Mammary epithelial cell (primary cell): ENCODE measurements around the gene DDX49.

ENCODE experiments used
- CTCF ChIP-seq, 2 donors: IDR thresholded peaks in 1 of 2; conservative IDR thresholded peaks in 1 of 2; 2 replicates each; pipeline ENCODE4 v1.5.1; 2011 to 2012; ENCODE audit warnings: inconsistent platforms in 2 of 2, low read length in 2 of 2, mild to moderate bottlenecking in 2 of 2, control low read depth in 1 of 2, low read depth in 1 of 2; ENCODE audit not compliant: insufficient read depth in 1 of 2; ENCODE audit errors: extremely low read depth in 1 of 2
- EZH2 ChIP-seq: IDR thresholded peaks from 2 replicates; pipeline ENCODE4 v1.6.1; 2012; ENCODE audit warnings: low read length, inconsistent platforms, borderline replicate concordance

DNA sequence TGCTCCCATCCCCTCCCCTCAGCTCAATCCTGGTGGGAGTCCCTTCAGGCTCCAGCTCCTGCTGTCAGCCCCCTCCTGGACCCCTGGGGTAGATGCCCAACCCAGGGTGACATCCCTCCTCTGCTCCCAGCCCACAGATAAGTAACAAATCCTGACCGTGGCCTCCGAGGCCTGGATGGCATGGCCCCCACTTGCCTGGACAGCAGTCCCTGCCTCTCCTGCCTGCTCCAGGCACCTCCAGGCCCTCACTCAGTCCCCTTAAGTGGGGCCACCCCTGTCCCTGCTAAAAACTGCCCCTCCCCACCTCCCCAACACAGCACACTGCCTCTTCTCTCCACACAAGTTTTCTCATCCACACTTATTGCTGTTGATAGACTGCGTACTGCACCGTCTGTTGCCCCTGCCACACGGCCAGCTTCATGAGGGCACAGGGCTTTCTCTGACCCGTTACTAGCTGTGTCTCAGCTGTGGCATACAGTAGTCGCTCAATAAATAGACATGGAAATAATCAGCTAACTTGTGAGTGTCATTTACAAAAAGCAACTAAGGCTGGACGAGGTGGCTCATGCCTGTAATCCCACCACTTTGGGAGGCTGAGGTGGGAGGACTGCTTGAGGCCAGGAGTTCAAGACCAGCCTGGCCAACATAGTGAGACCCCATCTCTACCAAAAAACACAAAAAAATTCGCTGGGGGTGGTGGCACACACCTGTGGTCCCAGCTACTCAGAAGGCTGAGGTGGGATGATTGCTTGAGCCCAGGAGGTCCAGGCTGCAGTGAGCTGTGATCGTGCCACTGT is 29.4 kb upstream of the DDX49 start:
- TF ChIP-seq CTCF (conservative IDR thresholded peaks at IDR 0.05 in 1 of 2, IDR thresholded peaks at IDR 0.05 in 1 of 2; ENCODE audit: extremely low read depth in 1 of 2, insufficient read depth in 1 of 2, low read depth in 1 of 2, low read length in 2 of 2) (no peak), EZH2 (no peak)
